GM21825 (cell line): ENCODE measurements around the gene PGAP2.
"Not testable (repeated sequence)": the region's sequence is repeated elsewhere in the genome, so short reads cannot be mapped to it uniquely, and the experiment has no call there.

Source experiments
- ATAC-seq: cut with Tn5 transposase; IDR thresholded peaks from one replicate; pipeline ENCODE4 v1.9.1; 2021; ENCODE audit warnings: mild to moderate bottlenecking, moderate library complexity; ENCODE audit not compliant: unreplicated experiment

The PGAP2 gene

DNA sequence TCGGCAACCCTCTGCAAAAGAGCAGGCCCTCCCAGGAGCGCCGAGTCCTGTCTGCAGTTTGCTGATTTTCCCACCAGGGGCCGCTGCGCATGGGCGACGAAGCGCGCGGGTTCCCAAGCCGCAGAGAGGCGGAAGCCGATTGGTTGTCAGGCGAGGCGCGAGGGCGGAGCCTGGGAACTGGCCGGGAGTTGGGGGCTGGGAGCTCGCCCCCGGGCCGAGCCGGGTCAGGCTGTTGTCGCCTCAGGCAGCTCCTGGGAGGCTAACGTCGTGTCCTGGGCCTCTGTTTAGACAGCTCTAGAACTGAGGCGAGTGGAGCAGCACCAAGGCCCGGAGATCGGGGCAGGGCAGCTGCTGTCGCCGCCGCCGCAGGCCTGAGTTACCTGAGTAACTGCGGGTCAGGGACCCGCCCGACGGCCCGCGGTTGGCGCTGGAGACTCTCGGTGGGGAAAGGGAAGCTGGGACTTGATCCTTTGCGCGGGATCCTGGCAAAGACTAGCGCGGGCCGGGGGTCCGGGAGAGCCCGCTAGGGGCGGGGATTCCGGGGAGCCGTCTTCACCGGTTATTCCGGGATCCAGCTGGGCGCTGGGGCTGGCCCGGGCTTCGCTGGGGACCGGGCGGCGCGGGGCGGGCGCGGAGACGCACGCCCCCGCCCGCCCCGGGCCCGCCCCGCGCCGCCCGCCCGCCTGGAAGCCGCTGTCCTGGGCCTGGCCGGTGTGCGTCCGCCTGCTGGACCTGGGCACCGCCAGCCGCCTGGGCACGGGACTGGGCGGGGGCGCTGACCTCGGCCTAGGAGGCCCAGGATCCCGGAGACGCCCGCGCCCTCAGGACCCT, 46.8 kb downstream of the PGAP2 start, which contains the start of gene STIM1:
Gene STIM1, plus strand, starts transcription at position 688 of the 831 bp plus-strand sequence. CDS start 607 bp downstream, outside the sequence.
- peak; percentile 50 for ATAC-seq

DNA sequence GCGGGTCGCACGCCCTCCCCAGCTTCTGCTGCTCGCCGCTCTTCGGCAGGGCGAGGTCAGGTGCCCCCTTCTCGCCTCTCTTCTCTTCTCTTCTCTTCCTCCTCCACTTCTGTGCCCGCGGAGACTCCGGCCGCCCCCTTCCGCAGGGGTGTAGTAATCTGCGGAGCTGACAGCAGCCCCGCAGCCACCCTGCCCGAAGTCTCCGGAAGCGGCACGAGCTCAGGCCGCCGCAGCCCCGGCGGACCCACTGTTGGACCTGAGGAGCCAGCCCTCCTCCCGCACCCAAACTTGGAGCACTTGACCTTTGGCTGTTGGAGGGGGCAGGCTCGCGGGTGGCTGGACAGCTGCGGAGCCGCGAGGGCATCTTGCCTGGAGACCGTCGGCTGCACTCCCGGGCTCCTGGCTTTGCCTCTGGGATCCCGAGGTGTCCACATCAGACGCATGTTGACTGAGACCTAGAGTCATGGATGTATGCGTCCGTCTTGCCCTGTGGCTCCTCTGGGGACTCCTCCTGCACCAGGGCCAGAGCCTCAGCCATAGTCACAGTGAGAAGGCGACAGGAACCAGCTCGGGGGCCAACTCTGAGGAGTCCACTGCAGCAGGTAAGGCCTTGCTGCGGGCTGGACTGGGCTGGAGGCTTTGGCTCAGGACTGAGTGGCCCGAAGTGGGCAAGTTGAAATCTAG, 47.6 kb downstream of the PGAP2 start:
- peak; percentile 15 for ATAC-seq

DNA sequence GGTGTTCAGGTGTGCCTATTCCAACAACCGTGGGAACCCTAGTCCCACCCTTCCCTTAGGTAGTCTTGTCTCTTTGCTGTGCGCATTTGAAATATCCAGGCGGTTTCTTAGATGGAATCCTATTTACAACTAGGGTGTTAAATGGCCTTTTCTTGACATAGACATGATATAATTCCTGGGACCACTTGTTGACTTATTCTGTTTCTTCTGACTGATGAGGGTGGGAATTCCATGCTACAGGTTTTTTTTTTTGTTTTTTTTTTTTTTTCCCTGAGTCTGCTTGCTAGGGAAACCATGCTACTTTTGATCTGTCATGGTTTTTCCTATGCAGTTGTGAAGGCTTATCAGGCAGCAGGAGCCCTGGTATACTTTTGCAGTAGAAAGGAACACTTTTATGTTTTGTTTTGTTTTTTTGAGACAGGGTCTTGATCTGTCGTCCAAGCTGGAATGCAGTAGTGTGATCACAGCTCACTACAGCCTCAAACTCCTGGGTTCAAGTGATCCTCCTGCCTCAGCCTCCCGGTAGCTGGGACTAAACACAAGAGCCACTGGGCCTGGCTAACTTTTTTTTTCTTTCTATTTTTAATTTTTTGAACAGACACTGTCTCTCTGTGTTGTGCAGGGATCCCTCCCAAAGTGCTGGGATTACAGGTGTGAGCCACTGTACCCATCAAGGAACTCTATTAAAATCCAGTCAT, 48.6 kb downstream of the PGAP2 start:
- no peak for ATAC-seq

DNA sequence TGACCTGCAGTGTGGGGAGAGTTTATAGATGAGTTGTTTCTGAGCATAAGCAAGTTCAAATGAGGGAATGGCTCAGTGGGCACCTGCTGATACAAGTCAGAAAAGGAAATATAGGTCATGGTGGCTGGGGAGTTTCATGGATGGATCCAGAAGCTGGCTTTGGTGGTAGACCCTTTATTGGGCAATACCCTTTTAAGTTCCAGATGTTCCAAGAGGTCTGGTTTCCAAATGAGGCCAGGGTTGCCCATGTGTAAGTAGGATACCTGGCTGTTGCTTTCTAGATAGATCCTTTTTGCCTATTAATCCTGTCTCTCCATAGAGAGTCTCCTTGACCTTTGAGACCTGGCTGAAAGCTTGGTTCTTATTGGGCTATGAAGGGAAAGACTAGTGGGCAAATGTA, 49.3 kb downstream of the PGAP2 start:
- no peak for ATAC-seq

DNA sequence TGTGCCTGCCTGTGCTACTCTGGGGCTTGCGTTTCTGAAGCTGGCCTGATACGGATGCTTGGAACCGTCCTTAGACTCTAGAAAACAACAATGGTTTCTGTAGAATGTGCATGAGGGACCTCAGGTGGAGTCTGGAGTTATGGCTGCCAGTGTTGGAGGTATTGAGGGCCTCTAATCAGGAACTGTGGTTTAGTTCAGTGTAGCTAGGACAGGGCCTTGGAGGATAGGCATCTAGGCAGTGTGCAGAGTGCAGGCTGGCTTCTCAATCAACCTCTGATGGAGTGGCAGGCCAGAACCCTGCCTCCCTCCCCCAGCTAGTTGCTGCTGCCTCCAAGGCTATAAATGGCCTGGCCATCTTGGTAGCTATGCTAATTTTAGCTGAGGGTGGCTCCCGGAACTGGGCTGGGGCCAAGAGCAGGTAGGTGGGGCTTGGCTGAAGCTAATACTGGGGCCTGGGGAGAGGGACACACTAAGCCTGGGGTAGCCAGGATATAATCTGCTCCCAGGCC, 51.1 kb downstream of the PGAP2 start:
- peak; percentile 35 for ATAC-seq

DNA sequence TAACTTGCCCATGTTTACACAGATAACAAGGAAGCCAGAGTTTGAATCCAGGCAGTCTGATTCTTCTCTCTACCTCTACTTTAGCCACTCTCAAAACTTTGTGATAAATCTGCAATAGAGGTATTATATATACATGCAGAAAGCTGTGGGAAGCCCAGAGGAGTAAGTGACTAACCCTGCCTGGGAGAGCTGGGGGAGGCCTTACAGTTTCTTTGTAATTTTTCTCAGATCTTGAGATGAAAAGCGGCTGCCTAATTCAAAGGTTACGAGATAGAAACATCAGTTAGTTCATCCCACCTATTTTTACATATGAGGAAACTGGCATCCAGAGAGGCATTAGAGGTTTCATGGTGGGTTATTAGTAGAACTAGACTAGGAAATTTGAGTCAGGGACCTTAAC, 52.0 kb downstream of the PGAP2 start:
- ATAC-seq = no peak

DNA sequence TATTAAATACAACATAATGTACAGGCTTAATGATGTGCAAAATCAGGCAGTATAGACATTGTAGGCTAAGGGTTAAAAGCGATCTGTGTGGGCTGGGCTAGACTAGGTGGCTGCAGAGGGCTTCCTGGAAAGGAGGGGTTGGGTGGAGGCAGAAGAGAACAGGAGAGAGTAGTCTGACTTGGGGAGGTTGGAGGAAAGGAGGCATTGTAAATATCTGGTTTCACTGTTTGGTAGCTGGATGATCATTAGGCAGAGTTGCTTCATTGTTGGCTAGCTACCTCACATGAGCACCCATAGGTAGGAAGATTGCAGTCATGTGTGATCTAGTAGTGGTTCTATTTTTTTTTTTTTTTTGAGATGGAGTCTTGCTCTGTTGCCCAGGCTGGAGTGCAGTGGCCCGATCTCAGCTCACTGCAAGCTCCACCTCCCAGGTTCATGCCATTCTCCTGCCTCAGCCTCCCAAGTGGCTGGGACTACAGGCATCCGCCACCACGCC, 52.6 kb downstream of the PGAP2 start:
- not testable (repeated sequence) for ATAC-seq

DNA sequence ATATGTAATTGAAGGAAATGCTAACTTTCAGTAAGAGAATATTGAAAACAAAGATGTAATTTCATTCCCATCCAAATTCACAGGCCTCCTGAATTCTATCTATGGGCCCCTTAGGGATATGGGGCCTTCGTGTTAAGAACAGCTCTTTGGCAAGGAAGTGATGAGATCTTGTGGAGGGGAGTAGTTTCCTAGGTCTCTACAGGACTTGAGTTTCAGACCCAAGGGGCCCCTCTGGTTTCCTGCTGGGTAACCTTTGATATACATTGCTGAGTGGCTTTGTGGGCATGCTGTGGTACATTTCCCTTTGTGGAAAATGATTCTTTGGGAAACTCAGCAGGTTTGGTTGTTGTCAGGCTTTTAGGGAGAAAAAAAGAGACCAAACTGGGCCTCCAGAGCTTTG, 53.3 kb downstream of the PGAP2 start:
- ATAC-seq = no peak

DNA sequence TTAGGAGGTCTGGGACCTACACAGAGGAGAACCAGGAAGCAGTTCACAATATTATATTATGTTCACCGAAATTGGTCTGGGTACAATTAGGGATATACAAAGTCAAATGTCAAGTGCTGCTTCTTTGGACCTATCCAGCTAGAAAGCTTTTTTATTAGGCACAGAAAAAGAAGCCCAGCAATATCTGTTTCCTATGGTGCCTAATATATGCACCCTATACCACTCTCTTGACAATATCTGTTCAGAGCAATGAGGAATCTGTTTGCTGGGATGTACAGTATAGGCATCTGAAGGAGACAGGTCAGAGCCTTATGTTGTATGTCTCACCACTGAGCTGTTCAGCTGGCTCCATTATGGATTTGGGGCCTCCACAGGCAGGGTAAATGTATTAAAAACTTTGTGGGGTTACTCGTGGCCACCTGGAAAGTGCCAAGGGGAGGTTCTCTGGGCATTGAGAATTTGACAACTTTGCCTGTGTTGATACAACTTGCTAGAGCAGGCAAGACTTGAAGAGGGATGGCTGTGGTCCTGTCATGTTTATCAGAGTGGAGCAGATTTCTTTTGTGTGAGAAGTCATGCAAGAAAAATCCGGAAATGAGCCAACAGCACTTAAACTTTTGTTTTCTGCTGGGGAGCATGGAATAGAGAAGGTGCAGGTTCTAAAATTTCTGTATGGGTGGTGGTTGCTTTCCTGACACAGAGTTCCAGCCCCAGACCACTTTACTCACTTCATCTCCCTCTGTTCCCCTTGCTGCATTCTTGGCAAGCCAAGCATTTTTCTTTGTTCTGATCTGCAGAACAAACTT, 57.2 kb downstream of the PGAP2 start:
- ATAC-seq = no peak

DNA sequence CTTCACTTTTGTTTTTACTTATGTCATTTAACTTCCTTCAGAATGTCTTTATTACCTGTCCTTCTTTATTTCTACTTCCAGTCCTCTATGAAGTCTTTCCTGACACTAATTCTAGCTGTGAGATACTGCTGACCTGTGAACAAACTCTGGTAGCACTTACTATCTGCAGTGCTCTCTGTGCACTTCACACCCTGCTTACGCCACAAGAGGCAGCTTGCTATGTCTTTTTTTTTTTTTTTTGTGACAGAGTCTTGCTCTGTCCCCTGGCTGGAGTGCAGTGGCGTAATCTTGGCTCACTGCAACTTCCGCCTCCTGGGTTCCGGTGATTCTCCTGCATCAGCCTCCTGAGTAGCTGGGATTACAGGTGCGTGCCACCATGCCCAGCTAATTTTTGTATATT, 57.8 kb downstream of the PGAP2 start:
- ATAC-seq = no peak

DNA sequence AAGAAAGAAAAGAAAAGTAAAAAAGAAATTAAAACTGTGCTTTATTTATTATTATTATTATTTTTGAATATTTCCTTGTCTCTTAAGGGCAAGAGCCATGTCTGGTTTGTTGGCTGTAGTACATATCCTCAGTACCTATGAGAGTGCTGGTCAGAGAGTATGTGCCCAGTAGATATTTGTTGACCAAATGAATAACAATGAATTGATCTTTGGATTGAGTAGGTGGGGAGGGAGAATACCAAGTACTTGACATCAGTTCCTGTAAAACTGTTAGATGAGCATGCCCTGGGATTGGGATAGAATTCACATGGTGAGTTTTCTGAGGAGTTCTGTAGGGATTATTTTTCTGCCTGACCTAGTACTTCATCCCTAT, 58.5 kb downstream of the PGAP2 start:
- no peak for ATAC-seq

DNA sequence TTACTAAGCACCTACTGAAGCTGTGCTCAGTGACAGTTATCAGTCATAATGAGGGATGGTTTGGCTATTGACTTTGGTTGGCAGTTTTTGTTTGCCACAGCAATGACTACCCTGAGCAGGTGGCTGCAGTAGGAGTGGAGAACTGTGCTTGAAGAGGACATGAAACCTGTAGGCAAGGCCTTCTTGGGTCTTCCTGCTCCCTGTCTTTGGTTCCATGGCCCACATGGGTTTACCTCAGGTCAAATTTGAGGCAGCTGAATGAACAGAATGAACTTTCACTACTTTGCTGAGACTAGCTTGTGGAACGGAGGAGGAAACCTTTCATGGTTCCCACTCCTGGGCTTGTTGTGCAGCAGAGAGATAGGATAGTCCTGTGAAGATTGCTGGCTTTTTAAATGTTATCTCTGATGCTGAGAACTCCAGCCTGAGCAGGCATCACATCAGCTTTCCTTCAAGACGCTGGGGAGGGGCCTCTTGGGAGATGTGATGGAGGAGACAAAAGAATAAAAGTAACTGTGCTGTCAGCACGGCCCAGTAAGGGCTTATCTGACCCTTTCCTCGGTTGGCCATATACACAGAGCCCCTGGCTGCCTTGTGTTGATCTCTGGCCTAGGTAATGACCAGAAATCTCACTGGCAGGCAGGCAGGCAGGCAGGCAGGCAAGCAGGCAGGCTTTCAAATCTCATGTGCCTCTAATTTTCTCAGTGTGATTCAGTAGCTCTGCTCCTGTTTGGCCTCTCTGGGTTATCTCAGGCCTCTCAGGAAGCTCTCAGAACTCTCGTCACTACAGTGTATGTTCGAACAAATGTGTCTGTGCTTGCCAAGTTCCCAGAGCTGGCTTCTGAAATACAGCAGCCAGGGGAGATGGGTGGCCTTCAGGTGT, 59.1 kb downstream of the PGAP2 start:
- peak; percentile 52 for ATAC-seq

DNA sequence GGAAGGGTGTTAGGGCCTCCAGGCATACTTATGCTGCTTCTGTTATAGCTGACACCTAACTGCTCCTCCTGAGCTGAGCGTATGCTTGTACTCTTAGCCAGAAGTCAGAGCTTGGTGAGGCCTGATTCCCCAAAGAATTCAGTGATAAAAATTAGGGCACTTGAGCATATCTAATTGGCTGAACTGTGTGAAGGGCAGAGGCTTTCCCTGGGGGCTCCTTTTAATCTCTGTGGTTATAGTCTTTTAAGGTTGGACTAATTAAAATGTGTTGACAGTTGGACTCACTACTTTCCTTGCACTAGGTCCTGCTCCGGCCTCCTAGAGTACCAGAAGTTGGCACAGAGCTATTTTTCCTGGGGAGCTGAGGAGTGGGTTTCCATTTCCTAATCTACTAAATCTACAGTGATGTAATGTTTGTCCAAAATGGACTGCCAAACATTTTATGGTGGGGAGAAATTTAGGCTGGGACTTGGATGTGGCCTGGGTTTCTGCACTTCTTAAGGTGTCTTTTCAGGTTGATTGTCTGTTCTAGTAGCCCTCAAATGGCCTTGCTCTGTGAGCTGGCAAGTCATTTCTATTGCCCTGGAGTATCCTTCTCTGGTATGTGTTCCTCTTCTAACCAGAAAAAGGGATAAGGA, 65.5 kb downstream of the PGAP2 start:
- no peak for ATAC-seq
